Renal cortical epithelial cell (primary cell): ENCODE measurements around the gene TMCO6. TPM values are rescaled to one million over a fixed set of nuclear protein-coding genes. Genes with fewer than 3 reads are reported as not detected.
A peak's percentile ranks its signal among the peaks of the same experiment; 100 is the strongest.
"Not testable (repeated sequence)": the region's sequence is repeated elsewhere in the genome, so short reads cannot be mapped to it uniquely, and the experiment has no call there.

Source experiments
- DNase-seq: peaks from one replicate; pipeline ENCODE4 v3.0.0-alpha.2; 2011; ENCODE audit warnings: low read depth
- total RNA-seq: library from RNA; depleted of rRNA; stranded (reverse); fragments of >200 nt; gene quantifications from 2 replicates; pipeline ENCODE4 v1.2.3, GENCODE V29; 2014

TMCO6 gene
- total RNA-seq, 1 donor from 2014 or later = 10.9 TPM

DNA sequence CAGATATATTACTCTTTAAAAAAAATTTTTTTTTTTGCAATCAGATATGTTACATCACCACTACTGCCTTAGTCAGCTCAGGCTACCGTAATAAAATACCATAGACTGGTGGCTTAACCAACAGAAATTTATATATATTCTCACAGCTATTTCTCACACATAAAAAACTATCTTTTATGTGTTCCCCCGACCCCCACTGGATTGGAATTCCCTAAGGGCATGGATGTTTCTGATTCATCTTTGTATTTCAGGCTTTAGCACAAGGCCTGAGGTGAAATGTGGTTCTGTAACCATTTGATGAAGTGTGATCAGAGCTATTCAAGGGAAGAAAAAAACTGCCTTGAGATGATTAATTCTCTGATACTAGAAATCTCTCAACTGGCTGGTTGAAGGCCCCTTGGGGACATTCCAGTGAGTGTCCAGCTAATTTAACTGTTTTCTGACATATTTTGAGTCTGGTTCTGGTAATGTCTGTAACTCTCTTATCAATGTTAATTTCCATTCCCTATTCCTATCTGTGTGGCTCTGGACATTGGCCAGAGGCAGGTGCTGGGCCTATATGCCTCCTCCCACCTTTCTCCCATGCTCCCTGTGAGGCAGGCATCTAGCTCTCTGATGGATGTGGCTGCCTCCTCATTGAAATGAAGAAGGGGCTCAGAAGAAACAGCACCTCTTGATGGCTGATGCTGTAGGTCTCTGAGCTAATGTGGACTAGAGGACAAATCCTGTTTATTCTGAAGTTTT, 8.8 kb upstream of the TMCO6 start:
- peak; percentile 41 for DNase-seq

DNA sequence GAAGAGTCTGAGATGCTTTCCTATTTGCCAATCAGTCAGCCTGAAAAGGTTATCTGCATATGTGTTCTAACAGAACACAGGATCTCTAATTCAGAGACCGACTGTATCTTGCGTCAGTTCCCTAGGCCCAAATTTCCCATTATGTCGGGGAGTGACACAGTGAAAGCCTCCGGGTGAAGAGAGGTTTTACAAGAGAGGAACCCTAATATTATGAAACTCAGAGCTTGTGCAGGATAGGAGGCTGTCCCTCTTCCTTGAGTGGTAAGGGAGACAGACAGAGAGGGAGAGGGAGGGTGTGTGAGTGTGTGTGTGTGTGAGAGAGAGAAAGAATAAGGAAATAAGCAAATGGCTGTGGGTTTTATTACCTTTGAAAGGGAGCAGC, 8.2 kb upstream of the TMCO6 start:
- no peak for DNase-seq

DNA sequence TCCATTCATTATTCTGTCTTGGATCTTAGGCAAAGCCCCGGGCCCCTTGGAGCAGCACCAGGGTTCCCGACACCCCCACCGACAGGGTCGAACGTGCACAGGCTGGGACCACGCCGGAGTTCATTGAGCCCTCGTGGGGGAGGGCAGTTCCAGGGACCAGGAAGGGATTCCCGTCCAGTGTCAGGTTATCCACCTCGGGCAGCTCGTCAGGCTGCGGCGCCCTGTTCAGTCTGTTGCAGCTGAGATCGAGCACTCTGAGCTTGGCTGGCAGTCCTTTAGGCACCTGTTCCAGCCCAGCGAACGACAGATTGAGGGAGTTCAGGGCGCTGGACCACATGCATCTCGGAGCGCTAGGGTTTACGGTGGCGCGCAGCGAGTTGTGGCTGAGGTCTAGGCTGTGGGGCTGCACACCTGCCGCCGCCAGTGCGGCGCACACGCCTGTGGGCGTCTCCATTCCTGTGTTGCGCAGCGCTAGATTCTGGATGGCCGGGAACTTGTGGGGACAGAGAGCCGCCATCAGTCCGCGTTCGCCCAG, 7.4 kb upstream of the TMCO6 start:
- no peak for DNase-seq

DNA sequence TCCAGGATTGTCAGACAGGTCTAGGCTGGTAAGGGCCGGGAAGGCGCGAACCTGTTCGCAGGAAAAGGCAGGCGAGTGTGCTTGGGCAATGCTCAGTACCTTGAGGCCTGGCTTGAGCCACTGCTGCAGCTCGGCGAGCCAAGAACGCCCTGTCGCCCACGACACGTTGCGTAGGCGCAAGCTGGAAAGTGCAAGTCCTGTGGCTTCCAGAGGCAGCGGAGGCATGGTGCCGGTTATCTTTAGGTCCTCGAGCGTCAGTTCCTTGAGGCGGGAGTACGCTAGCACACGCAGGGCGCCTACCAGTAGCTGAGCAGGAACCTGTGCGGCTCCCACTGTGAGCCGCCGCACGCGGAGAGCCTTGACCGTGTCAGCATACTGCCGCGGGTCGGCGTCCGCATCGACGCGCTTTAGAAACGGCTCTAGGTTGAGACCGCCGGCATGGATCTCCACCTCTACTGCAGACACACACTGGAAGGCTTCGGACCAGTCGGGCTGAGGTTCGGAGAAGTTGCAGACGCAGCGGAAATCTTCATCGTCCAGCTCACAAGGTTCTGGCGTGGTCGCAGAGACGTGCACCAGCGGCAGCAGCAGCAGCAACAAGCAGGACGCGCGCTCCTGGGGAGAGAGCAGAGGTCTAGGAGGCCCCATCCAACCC, 6.8 kb upstream of the TMCO6 start:
- DNase-seq = peak; percentile 23

DNA sequence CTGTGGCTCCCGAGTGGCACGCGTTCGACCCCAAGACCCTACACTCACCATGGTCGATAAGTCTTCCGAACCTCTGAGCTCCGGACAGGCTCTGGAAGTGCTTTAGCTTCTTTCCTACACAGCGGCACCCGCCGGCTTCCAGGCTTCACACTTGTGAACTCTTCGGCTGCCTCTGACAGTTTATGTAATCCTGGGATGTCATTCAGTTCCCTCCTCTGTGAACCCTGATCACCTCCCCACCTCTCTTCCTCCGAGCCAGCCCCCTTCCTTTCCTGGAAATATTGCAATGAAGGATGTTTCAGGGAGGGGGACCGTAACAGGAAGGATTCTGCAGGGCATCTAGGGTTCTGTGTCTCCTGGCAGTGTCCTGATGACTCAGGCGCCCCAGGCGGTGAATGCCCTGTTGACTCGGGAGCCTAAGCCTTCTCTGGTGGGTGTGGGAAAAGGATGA, 6.2 kb upstream of the TMCO6 start, which contains the start of gene CD14:
CD14 (minus strand) TSS at position 155 of the 451 bp plus-strand sequence; CDS start at position 51, 104 bp downstream.
- DNase-seq = peak; percentile 49

DNA sequence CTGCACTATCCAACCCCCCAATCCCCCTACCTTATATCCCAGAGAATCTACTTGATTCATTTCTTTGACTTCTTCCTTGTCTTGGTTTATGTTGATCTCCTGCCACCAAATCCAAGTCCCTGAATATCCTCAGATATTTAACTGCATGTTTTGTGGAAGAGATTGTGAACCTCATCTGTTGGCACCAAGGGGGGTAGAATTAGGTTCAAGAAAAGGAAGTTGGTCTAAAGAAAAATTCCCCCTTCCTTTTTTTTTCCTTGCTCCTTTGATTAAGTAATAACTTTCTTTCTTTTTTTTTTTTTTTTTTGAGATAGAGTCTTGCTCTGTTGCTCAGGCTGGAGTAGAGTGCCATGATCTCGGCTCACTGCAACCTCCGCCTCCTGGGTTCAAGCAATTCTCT, 5.8 kb upstream of the TMCO6 start:
- DNase-seq = no peak

DNA sequence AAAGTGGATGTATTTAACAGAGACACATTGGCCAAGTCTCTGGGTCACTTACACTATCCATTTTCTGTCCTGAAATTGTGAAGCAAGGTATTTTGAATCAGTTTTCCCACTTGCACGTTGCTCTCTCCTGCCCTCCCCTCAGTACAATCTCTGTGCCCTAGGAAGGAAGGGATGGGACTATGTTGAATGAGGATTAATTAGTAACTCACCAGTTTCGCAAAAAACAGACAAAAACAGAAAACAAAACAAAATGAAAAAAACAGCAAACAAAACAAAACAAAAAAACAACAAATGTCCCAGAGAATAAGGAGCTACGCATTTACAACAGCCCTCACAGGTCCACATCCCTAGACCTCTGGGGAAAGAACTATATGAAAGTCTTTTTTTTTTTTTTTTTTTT, 5.1 kb upstream of the TMCO6 start:
- DNase-seq = no peak

DNA sequence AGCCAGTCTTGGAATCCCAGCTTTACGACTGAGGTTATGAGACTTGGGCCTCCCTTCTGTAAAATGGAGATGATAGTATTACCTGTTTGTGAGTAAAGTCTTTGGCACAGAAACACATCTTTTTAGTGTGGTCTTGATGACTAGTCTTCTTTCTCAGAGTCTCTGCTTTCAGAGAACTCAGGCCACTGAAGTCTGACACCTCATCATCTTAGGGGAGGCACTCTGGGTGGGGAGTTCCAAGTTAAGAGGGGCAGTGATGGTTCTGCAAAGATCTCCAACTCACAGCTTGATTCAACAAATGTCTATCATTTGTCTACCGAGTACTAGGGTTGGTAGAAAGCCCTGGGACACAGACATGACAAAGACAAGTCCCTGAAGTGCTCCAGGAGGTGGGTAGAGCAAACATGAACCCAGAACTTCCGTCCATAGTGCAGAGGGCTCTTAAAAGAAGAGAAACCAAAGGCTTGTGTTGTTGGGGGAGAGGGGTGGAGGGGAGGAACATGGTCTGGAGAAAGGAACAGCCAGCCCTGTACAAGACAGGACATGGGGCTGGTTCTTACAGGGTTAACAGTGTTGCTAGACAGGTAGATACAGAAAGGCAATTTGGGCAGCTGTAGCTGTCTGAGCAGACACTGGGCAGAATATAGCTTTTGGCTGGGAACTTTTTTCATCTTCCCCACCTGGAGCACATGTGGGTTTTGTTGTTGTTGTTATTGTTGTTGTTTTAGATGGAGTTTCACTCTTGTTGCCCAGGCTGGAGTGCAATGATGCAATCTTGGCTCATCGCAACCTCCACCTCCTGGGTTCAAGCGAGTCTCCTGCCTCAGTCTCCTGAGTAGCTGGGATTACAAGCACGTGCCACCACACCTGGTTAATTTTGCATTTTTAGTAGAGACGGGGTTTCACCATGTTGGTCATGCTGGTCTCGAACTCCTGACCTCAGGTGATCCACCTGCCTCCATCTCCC, 3.7 kb upstream of the TMCO6 start:
- no peak for DNase-seq

DNA sequence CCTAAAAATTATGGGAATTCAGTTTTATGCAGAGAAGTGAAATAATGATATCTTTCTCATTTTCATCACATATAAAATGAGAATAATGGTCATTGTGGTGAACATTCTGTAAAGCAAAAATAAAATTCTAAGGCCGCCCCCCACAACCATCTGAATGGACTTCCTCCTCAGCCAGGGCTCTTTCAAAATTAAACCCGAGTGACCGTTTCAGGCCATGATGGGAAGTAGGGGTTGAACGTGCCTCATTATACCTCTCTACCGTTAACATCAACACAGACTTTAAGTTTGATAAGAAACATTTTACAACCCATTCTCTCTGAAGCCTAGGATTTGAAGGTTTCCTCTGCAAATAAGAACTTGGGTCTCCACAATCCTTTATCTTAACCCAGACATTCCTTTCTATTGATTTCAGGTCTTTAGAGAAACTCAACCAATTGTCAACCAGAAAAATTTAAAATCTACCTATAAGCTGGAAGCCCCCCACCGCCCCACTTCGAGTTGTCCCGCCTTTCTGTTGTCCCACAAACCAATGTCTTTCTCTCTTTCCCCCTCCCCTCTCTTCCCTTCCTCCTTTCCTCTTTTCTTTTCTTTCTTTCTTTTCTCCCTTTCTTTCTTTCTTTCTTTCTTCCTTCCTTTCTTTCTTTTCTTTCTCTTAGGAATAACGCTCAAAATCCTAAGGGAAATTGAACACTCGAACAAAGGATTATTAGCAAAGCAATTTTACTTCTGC, 1.7 kb upstream of the TMCO6 start:
- no peak for DNase-seq

DNA sequence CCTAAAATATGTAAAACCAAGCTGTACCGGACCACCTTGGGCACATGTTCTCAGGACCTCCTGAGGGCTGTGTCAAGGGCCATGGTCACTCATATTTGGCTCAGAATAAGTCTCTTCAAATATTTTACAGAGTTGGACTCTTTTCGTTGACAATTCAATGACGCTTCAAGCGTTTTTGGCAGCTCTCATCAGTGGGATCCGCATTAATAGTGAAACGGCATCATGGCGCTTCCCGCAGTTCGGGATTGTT, 428 bp upstream of the TMCO6 start:
- DNase-seq = not testable (repeated sequence)

DNA sequence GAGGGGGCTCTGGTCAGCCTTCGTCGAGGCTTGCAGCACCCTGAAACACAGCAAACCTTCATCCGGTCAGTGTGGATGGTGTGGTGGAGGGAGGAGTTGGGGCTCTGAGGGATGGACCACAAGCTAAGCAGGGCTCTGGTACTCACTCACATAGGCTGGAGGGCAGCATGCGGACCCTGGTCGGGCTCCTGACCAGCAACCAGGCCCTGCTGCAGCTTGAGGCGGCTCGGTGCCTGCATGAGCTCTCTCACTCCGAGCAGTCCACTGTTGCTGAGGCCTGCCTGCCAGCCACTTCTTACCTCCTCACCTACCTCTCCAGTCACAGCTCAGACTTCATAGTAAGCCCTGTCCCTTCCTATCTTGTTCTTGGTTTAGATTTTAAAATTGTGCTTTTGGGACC, 2.5 kb downstream of the TMCO6 start:
- no peak for DNase-seq

DNA sequence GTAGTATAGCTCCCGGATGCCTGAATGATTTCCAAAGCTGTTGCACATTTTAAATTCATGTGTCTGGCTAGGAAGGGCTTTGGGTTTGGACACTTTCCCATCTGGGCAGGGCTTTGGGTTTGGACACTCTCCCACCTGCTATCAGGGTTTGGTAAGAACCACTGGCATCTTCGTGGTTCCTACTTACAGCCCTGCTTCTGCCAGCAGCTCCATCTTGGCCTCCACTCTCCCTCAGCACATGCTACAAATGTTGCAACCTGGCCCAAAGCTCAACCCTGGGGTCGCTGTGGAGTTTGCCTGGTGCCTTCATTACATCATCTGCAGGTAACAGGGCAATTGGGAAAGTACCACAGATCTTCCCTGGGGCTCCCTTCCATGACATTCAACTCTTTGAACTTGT, 3.5 kb downstream of the TMCO6 start:
- peak; percentile 64 for DNase-seq

DNA sequence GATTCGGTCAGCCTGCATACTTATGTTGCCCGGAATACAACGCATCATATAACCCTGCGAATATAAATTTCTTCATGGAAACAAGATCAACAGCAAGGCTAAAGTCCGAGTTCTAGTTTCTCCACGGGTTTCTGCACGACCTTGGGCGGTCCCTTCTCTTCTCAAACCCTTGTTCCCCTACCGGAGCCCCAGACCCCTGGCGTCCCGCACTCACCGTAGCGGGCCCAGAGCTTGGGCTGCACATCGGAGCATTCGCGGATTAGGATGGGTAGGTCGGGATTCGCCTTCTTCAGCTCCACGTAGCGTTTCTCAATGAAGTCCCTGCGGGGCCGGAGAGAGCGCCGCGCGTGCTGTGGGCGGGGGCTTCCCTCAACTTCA, 7.8 kb downstream of the TMCO6 start:
- no peak for DNase-seq

DNA sequence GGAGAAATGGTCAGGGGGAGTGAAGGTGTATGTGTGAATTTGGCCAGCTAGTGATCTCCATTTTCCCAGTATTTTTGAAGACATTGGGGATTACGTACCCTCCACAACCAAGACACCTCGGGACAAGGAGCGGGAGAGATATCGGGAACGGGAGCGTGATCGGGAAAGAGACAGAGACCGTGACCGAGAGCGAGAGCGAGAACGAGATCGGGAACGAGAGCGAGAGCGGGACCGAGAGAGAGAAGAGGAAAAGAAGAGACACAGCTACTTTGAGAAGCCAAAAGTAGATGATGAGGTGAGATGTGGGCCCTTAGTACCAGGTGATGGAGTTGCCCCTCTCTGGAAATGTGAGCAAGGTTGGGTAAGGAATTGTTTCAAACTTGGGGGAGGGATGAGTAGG, 19.6 kb downstream of the TMCO6 start:
- DNase-seq = no peak

DNA sequence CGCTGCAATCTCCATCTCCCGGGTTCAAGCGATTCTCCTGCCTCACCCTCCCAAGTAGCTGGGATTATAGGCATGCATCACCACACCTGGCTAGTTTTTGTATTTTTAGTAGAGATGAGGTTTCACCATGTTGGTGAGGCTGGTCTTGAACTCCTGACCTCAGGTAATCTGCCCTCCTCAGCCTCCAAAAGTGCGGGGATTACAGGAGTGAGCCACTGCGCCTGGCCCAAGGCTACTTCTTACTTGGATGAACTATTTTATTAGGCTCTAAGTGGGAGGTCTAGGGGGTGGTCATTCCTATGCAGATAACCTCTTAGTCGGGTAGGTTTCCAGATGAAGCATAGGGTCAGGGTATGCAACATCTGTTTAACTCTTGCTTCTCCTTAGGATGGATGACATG, 21.1 kb downstream of the TMCO6 start:
- not testable (repeated sequence) for DNase-seq

DNA sequence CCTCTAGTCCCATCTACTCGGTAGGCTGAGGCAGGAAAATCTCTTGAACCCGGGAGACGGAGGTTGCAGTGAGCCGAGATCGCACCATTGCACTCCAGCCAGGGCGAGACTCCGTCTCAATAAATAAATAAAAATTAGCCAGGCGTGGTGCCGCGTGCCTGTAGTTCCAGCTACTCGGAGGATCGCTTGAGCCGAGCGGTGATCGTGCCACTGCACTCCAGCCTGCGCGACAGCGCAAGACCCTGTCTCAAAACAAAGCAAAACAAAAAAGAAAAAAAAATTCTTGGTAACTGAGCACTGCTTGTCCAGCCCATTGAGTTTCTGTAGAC, 24.7 kb downstream of the TMCO6 start:
- no peak for DNase-seq

DNA sequence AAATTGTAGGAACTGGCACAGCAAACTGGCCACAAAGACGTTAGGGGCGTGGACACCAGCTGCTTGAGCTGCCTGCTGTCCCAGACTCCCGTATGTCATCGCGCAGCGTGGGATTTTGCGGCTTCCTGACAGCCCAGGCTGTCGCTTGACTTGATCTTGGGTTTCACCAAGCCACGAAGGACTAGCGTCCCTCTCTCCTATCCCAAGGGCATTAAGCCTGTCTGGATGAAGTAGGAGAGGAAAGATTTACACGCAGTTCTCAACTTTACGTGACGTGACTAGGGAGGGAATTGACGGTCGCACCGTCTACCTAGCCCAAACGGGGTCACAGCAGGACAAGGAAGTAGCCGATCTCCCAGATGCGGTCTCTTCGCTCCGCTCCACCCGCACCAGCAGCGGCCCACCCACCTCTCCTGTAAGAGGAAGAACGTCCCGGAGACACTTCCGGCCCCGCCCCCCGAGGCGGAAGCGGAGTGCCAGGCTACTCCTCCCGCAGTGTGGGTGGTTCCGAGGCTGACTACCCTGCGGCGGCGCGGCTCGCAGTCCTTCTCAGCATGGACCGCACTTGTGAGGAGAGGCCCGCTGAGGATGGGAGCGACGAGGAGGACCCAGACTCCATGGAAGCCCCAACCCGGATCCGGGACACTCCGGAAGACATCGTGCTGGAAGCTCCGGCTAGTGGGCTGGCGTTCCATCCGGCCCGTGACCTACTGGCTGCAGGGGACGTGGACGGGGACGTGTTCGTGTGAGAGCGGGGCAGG, 25.3 kb downstream of the TMCO6 start, which contains the start of gene WDR55:
WDR55 (plus strand) TSS at position 546 of the 761 bp plus-strand sequence; CDS start at position 555, 9 bp downstream.
- peak; percentile 86 for DNase-seq

DNA sequence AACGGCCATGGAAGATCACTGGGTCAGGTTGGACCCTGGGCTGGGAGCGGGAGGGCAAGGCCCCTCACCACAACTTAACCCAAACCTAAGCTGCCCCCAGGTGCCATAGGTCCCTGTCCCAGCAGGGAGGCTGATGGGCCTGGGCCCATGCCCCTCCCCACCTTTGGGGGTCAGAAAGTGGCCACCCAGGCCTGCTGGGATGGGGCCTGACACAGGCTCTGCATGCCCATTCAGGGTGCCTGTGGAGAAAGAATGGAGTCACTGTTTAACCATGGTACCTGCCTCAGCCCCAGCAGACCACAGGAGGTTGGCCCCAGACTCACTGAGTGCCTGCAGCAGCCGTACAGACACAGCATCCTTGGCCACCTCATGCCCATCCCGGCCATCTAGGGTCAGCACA, 31.8 kb downstream of the TMCO6 start:
- not testable (repeated sequence) for DNase-seq

DNA sequence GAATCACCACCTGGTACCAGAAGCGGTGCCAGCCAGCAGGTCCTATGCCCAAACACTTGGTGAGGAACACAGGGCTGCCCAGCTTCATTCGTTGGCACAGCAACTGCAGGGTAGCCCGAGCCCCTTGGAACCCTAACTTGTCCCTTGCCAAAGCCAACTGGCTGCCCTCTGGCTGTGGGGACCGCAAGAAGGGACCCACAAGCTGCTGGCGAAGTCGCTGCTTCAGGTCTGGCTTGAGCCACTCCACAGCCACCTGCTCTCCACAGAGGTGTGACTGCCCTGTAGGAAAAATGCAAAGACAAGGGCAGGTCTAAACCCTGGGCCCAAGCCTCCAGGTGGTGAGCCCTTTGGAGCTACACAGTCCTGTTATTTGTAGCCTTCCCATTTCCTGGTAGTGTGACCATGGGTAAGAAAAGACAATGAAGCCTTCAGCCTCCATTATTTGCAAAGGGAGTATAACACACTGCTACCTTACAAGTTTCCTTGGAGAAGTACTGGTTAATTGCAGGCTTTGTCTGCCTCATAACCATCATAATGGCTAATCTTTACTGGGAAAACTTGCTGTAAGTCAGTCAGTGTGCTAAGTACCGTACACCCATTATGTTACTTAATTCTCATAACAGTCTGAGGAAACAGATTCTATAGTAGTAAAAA, 32.3 kb downstream of the TMCO6 start:
- no peak for DNase-seq

DNA sequence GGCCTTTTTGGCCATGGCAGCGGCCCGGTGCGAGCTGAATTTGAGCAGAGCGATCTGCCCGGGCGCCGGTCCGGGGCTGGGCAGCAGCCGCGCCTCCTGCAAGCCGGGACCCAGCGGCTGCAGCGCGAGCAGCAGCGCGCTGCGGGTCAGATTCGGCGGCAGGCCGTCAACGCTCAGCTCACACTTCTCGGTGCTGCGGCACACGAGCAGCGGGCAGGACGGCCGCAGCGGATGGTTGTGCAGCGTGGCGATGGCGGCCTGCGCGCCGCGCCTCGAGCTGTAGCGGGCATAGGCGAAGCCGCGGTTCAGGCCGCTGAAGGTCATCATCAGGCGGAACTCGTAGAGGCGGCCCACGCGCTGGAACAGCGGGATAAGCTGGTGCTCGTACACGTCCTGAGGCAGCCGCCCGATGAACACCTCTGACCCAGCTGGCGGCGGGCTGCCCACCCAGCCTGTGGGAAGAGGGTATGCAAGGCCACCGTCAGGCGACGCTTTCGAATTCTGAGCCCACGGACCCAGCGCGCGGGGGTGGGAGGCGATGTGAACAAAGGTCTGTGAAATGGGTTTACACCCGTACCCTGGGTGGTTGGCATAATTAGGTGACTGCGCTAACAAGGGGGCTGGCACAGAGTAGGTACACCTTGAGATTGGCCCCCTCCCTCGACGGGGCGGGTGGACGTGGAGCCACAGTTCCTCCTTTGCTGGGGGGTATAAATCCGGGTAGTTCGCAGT, 33.4 kb downstream of the TMCO6 start:
- DNase-seq = no peak
